ENCODE data around the gene PGF.
"Not testable (repeated sequence)": the region's sequence is repeated elsewhere in the genome, so short reads cannot be mapped to it uniquely, and the experiment has no call there.

The PGF gene

DNA sequence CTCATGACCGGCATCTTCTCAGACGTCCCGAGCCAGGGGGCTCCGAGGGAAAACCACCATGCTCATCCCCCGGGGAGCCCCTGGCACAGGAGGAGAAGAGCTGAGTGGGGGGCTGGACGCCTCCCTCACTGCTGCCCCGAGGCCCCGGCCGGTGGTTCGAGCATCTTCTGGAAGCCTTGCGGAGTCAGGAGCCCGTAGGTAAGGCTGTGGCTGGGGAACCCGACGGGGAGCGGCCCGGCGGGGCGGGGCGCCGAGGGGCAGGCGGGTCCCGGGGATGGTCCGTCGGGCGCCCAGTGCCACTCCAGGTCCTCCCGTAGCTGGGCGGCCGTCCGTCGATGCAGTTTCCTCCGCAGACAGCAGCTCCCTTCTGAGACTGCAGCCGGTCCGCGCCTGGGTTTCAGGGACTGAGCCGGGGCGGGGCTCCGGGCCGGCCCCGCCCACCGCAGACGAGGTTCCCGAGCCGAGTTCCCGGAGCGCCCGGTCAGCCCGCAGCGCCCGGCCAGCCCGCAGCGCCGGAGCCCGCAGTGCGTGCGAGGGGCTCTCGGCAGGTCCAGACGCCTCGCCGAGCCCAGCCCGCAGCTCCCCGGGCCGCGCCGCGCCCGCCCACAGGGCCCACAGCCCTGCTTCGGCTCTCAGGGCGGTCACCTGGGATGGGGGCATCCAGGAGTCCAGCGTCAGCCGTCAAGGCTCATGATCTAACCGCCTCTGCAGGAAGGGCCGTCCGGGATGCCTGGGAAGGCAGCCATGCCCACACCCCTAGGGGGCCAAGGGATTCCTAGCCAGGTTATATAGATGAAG lies at the start of gene PGF:
Gene PGF (minus strand): TSS at position 369 of the 798 bp plus-strand sequence. CDS start 355 bp downstream, at position 14.
- DNase-seq = no peak

DNA sequence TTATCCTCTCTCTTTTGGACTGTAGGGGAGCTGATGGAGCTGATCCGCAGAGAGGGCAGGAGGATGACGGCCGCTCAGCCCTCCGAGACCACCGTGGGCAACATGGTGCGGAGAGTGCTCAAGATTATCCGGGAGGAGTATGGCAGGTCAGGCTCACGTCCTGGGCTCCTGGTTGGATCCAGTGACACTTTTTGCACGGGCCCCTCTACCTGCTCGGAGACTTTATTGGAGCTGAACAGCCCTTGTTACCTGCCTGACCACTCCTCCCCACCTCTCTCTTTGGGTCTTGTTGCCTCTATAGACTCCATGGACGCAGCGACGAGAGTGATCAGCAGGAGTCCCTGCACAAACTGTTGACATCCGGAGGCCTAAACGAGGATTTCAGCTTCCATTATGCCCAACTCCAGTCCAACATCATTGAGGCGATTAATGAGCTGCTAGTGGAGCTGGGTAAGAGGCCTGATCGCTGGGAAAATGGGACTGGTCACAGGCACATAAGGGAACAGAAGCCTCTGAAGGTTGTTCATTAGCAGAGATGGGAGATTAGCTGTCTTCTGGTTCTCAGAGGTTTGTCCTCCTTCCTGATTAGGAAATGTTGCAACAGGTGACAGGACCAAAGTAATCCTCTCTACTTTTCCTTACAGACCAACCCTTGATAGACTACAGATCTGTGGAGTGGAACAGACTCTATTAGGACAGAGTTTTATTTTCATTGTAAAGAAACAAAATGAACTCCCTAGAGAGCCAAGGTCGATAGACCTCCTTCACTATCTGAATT lies 48.0 kb upstream of the PGF start:
- no peak for DNase-seq

DNA sequence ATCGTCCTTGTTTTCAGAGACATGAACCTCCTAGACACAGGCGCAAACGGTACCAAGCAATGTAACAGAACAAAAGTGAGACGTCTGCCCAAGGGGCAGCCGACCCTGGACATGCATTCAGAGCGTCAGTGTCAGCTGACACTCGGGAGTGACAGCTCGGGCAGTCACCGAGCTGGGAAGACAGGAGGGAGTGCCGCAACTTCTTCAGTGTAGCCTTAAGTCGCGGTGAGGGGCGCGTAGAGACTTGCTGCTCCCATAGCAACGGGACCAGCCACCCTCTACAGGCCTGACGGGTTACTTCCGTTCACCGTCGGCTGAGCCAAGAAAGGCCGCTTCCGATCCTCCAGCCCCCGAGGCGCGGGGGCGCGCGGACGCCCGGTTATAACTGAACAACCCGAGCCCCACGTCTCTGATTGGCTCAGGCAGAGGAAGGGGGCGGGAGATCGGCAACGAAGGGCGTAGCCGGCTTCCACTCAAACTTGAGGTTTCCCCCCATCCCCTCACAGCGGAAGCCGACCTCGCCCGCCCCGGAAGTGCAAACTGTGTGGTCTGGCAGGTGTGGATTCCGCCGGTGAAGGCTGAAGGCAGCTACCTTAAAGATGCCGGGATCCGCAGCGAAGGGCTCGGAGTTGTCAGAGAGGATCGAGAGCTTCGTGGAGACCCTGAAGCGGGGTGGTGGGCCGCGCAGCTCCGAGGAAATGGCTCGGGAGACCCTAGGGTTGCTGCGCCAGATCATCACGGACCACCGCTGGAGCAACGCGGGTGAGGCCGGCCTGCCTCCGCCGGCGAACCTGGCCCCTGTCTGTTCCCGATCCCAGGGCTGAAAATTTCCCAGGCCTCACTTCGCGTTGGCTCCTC lies 47.2 kb upstream of the PGF start, which contains the start of gene EIF2B2:
Gene EIF2B2 (plus strand): TSS at position 530 of the 858 bp plus-strand sequence. CDS start 70 bp downstream, at position 600.
- peak; percentile 26 for DNase-seq

DNA sequence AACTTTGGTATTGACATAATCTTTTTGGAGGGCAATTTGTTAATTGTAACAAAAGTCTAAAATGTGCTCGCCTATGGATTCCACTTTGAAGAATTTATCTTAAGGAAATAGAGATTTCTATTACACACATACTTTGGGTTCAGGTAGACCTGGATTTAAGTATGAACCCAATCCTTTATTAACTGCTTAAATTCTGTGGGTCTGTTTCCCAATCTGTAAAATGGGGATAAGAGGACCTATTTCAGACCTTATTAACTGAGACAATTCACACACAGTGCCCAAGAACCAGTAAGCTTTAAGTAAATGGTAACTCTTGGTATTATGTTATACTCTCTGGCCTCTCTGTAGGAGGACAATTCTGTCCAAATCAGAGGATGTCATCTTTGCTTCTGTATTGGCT lies 46.5 kb upstream of the PGF start:
- DNase-seq = no peak

DNA sequence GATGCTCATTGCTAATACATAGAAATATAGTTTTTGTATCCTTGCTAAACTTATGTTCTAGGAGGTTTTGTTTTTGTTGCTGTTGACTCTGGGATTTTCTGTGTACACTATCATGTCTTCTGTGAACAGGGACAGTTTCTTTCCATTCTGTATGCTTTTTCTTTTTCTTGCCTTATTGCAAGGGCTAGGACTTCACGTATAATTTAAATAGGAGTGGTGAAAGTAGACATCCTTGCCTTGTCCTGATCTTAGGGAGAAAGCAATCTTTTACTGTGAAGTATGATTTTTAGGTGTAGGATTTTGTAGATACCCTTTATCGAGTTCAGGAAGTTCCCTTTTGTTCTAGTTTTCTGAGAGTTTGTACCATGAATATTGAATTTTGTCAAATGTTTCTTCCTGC lies 45.9 kb upstream of the PGF start:
- DNase-seq = no peak

DNA sequence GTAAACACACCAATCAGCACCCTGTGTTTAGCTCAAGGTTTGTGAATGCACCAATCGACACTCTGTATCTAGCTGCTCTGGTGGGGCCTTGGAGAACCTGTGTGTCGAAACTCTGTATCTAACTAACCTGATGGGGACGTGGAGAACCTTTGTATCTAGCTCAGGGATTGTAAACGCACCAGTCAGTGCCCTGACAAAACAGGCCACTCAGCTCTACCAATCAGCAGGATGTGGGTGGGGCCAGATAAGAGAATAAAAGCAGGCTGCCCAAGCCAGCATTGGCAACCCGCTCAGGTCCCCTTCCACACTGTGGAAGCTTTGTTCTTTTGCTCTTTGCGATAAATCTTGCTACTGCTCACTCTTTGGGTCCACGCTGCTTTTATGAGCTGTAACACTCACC lies 40.4 kb upstream of the PGF start:
- DNase-seq = not testable (repeated sequence)

DNA sequence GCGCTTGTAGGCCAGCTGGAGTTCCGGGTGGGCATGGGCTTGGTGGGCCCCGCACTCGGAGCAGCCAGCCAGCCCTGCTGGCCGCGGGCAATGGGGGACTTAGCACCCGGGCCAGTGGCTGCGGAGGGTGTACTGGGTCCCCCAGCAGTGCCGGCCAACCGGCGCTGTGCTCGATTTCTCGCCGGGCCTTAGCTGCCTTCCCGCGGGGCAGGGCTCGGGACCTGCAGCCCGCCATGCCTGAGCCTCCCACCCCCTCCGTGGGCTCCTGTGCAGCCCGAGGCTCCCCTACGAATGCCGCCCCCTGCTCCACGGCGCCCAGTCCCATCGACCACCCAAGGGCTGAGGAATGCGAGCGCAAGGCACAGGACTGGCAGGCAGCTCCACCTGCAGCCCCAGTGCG lies 38.8 kb upstream of the PGF start:
- not testable (repeated sequence) for DNase-seq

DNA sequence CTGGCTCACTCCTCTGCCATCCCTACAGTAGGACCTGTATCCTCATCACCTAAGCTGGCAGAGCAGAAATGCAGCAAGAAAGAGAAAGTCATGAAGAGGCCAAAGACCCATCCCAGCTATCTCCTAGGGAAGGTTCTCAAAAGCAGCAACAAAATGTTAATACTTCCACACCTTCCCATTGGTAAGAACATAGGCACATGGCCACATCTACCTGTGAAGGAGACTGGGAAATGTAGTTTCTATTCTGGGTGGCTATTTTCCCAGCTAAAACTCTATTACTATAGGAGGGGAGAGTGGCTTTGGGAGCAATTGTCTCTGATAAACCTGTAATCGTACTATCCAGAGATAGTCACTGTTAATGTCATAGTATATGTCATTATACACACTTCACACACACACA lies 33.6 kb upstream of the PGF start:
- DNase-seq = no peak

DNA sequence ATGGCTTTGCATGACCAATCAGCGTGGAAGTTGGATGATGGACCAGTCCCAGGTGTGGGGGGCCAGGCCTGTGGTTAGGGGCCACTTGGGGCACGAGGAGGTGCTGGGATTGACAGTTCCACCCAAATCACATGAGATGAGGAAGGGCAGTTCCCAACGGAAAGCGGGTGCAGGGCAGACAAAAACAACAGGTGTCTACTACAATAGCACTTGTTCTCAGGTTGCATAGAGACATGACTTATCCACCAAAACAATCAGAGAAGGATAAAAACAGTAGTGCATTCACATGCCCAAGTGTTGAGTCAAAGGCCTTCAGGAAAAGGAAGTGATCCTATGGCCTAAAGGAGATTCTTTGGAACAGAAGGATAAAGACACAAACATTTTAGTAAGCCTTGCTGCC lies 32.7 kb upstream of the PGF start:
- DNase-seq = no peak

DNA sequence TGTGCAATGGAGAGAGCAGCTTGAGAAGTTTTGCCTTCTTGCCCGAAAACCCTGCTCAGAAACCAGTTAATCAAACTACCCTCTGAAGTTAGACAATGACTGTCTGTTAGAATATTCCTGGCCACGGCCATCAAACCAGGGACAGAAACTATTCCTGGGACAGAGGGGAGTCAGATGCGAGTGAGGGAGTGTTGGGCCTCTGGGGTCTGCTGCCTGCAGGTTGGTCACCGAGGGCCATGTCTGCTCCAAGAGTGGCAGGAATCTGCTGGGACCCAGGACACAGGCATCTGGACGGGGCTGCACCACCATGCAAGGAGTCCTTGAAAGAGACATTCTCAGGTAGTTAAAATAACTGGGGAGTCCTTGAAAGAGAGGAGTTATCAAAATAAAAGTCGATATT lies 30.4 kb upstream of the PGF start:
- DNase-seq = no peak

DNA sequence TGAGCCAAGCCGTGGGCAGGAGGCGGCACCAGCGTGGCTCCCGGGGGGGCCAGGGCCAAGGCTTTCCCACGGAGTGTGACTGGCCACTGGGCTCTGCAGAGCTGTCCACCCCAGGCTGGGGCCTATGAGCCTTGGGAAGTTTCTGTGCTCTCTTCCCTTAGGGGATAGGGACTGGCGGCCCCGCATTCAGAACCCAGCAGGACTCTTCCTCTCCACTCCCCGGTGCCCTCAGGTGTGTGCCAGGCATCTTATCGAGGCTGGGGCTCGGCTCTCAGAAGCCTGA lies 29.6 kb upstream of the PGF start:
- no peak for DNase-seq

DNA sequence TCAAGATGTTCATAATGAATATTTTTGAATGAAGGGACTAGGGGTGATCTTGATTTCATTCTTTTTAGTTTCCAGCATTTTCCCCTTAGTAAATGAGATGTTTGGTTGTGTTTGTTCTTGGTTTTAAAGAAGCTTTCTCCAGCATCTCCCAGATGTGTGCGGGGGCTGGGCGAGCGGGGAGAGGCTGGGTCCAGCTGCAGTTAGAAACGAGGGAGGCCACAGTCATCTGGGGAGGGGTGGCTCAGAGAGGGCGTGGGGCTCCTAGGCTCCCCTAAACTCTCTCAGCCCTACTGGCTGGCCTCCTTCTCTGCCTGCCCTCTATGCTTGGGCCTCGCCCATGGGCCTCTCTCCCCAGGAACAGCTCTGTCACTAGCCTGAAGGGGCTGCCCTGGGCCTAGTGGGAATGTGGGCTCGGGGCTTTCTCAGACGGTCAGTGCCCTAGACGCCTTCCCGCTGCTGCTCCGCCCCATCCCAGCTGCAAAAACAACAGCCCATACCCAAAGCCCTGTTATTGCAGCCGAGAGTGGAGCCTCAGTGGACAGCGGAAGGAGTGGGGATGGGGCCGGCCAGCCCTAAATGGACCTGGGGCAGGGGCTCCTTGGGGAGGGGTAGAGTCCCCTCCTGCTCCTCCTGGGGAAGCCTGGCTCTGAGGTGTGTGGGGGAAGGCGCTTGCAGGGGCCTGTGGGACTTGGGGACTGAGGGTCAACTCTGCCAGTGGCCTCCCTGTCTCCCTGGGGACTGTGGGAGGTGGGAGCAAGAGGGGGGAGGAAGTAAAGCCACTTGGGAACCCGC lies 29.0 kb upstream of the PGF start:
- no peak for DNase-seq

DNA sequence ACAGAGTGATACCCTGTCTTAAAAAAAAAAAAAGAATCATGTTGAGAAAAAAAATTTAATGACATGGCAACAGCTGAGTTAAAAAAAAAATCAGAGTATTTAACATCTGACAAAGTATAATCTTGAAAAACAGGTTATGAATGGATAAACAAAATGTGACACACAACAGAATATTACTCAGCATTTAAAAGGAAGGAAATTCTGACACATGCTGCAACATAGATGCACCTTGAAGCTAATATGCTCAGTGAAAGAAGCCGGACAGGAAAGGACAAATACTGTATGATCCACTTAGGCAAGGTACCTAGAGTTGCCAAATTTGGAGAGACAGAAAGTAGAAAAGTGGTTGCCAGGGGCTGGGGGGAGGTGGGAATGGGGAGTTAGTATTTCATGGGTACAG lies 27.9 kb upstream of the PGF start:
- no peak for DNase-seq

DNA sequence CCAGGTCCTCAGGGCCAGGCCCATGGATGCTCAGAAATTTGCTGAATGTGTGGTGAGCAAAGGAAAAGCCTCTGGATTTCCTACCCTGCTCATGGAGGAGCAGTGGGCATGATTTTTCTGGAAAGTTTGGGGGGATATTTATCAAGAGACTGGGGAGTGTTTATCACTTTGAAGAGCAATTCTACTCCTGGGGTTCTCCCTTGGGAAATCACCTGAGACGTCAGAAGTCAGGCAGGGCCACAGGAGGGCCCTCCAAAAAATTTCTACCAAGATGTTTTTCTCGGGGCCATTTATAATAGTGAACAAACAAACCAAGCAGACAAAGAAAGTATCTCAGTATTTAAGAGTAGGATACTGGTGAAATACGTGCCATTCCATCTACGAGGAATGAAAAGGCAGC lies 27.3 kb upstream of the PGF start:
- DNase-seq = no peak

DNA sequence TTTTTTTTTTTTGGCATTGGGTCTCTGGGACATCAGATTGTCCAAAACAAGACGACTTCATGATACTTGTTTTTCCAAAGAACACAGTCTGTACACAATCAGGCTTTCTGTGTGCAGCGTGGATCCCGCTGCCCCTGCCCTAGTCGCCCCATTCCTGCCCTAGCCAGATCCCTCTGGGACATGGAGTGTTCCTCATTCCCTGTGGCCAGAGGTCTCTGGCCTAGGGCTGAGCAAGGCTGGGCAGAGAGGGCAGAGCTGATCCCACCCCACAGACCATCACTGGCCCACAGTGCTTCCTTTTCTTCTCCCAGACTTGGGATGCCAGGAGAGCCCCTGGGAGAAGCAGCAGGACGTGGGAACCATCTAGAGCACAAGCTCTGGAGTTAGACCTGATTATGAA lies 26.4 kb upstream of the PGF start:
- no peak for DNase-seq

DNA sequence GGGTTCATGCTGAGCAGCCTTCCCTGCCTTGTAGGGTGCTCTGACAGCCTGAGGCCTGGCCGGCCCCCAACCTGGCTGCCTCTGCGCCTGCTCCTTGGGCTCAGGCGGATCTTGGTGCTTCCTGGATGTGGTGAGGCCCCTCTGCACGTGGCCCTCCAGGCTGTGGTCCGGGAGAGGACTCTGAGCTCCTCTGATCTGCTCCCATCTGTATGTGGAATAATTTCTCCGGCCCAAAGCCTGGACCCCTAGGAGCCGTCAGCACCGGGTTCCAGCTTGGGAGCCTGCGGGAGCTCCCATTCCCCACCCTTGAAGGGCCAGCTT lies 26.0 kb upstream of the PGF start:
- no peak for DNase-seq

DNA sequence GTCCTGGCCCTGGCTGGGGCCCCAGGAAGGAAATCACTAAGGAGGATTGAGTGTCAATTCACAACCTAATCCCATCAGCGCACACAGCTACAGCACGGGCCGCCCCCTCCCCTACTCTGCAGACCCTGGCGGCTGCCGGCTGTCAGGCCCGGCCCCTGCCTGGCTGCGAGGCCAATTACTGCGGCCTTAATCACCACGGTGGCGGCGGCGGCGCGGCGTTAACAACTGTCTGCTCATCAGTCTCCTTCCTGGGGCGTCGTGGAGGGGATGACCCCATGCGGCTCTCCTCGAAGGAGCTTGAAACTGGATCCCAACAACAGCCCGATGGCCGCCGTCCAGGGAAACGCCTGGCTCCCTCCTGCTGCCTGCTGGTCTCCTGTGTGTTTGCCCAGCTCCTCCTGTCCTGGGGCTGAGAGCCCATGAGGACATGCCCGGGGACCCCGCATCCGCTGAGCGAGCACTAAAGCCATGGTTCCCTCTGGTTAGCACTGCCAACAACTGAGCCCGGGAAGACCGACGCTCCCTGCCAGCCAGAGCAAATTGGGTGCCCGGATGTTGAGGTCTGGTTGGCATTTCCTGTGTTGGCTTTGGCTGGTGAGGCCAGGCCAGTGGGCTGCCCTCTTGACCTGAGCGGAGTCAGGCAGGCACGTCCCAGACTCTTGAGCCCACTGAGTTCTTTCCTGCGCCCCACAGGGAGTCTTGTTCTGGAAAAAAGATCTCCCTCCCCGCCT lies 25.5 kb upstream of the PGF start:
- DNase-seq = no peak

DNA sequence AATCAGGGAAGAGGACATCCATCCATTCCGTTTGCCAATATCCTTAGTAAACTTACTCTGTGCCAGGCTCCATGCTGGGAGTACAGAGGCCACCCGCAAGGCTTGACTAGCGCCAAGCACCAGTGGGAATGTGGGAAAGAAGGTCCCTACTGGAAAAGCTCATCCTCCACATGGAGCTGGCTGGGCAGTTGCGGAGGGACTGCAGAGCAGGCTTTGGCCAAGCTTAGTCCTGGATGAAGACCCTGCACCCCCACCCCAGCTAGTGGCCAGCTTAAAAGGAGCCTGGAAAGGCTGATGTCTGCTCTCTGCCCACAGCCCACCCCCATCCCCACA lies 25.0 kb upstream of the PGF start:
- DNase-seq = no peak

DNA sequence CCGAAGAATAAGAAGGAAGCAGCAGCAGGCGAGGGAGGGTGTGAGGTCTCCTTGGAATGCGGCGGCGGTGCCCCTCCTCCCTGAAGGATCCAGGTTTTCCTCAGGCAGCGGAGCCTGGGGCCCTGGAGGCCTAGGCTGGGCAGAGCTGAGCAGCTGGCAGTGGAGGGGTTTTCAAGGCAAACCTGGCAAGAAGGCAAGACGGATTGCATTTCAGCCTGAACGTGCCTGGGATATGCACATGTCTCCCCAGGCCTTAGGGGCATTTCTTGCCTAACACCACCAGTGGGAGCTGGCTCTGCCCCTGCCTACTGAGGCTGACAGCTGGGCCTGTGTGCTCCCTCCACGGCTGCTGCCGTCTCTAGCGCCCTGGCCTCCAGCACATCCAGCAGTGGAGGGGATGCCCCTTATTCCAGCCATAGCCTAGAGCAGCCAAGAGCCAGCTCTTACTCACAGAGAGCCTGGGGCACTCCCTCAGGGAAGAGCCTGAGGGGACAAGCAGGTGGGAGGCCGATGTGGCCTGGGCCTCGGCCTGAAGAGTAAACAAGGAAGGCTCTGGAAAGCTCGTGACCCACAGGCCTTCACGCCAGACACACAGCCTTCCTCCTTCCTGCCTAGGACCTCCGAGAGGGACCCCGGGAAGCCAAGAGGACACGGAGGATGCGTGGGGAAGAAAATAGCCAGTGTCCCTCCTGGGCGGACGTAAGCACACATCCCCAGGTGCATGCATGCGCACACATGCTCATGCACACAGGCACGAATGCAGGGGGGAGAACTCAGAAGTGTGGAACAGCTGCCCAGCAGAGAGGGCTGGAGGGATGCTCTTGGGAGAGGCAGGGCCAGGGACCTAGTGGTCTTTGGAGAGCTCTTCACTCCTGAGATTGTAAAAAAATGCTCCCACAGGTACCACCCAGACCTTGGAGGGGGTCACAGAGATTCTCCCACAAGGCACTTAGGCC lies 24.3 kb upstream of the PGF start:
- no peak for DNase-seq

DNA sequence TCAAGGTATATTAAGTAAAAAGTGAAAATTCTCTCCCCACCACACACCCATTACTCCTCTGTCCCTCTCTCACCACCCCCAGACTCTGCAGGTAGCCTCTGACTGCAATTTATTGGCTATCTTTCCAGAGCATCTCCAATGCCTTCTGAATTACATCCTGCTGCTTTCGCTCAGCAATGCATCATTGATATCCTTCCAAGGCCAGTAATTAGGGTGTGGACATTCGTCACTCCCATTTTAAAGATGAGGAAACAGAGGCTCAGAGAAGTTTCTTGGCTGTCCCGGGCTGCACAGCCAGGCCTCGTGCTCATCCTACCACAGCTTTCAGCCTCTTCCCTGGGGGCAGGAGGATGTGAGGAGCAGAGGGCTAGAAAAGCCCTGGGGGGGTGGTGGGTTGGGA lies 23.6 kb upstream of the PGF start:
- no peak for DNase-seq

DNA sequence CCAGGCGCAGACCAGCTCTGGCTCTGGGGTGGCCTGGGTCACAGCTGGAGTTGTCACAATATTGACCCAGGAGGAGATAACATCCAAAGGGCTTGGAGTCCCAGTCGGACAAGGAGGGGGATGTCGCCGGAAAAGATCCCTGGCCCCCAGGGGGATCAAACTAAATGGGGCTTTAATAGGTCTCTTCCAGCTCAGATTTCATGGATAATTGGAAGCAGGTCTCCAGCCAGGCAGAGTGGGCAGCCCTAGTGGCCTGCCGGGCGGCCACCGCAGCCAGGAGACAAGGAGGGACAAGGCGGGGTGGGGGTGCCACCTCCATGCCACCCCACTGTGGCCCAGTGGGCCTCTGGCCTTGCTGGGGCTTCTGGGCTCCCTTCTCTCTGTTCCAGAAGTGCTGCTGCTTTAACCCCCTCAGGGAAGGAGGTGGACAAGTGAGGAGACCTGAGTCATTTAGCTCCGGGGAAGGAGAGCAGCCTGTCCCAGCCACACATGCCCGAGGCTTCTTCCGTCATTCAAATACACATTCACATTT lies 23.1 kb upstream of the PGF start:
- no peak for DNase-seq

All from NCI-H2029 treated with DMSO at 0.1 percent for 48 hours (cell line).